ENCODE data around the gene TAF8. TPM values are rescaled to one million over a fixed set of nuclear protein-coding genes. Genes with fewer than 3 reads are reported as not detected.
"Not testable (repeated sequence)": the region's sequence is repeated elsewhere in the genome, so short reads cannot be mapped to it uniquely, and the experiment has no call there.

TAF8 gene, protein sequence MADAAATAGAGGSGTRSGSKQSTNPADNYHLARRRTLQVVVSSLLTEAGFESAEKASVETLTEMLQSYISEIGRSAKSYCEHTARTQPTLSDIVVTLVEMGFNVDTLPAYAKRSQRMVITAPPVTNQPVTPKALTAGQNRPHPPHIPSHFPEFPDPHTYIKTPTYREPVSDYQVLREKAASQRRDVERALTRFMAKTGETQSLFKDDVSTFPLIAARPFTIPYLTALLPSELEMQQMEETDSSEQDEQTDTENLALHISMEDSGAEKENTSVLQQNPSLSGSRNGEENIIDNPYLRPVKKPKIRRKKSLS
- 10 to 100 TPM; 41.6 to 58.2 (median 50.8) TPM for total RNA-seq
- polyA plus RNA-seq = 10 to 100 TPM; 23.3 to 24.6 TPM
- 81.7 reads per million, percentile 81 among the genes with 10 or more reads in this experiment for total RNA-seq

- ChIA-PET POLR2A (interaction anchor here (0.6 to 12.4 kb wide), 19 partner anchors 10 to 964 kb away, joined by 3 to 180 read pairs (median 4); partner anchors contain the start of genes BYSL, CCND3, KLHDC3 and MED20), CTCF (interaction anchor here (0.6 to 1.4 kb wide), 8 partner anchors 9 to 1377 kb away, joined by 3 to 5 read pairs (median 3); partner anchors contain the start of genes ABCC10 and TOMM6)
- peaks cover 10 to 48% (median 17%) of the 10 kb centered on the region in 3 experiments for H3K36me3 ChIP-seq (ENCODE audit: control insufficient read depth in 2 of 3, insufficient read depth in 3 of 3, low read length in 3 of 3)
- peaks cover 23 to 27% of the 10 kb centered on the region in 2 donors for H3K4me1 ChIP-seq (ENCODE audit: control insufficient read depth in 2 of 2, insufficient read depth in 2 of 2, low read length in 2 of 2)
- Mint-ChIP-seq H3K4me3 (peak within 1 kb of the TSS; percentile 89 to 99 (median 99)), H3K27me3 (no peaks in the 10 kb centered on the region), H3K27ac (peak within 1 kb of the TSS; percentile 93 to 98 (median 97)), H3K36me3 (peaks cover 10 to 38% (median 37%) of the 10 kb centered on the region in 5 donors), H3K9me3 (peaks cover 0 to 2% (median 0%) of the 10 kb centered on the region in 11 donors), H3K4me1 (peaks cover 36 to 70% (median 52%) of the 10 kb centered on the region in 7 donors)
- H3K27ac ChIP-seq (ENCODE audit: low read depth, low read length) = peak within 1 kb of the TSS; percentile 78
- ATAC-seq = peak; percentile 80
- no peaks in the 10 kb centered on the region for H3K27me3 ChIP-seq (ENCODE audit: control insufficient read depth in 2 of 2, insufficient read depth in 2 of 2, low read length in 2 of 2)
- intact Hi-C loops (cut with micrococcal nuclease) = loop anchor here (1.0 to 2.0 kb wide), 9 partner anchors 11 to 1466 kb away; partner anchors contain the start of genes TOMM6 (in 2 of the 2), USP49 (in 2 of the 2), BYSL (in 1 of the 2) and CNPY3 (in 1 of the 2)
- H3K4me3 ChIP-seq (ENCODE audit: low read length) = peak within 1 kb of the TSS; percentile 98
- DNase-seq = peak; percentile 76 to 89 (median 87)
- no peaks in the 10 kb centered on the region for H3K9me3 ChIP-seq (ENCODE audit: control insufficient read depth in 2 of 3, low read length in 3 of 3)
Measured at GRCh38 chr6:42050297-42051267, at the start of gene TAF8. TSS of gene TAF8 (plus strand) at chr6:42050524. CDS start at chr6:42050542, 18 bp downstream.

GRCh38 chr6:42001506-42001905, 48.8 kb upstream of the TAF8 start:
- CTCF ChIA-PET = interaction anchor here (1.0 to 1.5 kb wide), 2 partner anchors 38 to 41 kb away, joined by 3 to 5 read pairs; no protein-coding TSS in a partner anchor
- H3K27ac ChIP-seq (ENCODE audit: low read depth, low read length) = no peak overlapping the region
- Mint-ChIP-seq H3K27ac (peak overlapping the region in 8 of 9 donors; percentile 1 to 84 (median 66)), H3K36me3 (peaks cover 10 to 32% (median 24%) of the 10 kb centered on the region in 5 donors), H3K4me3 (peak overlapping the region in 4 of 10 donors; percentile 0 to 59 (median 56)), H3K4me1 (peaks cover 17 to 61% (median 43%) of the 10 kb centered on the region in 7 donors), H3K9me3 (peaks cover 0 to 3% (median 0%) of the 10 kb centered on the region in 11 donors), H3K27me3 (no peaks in the 10 kb centered on the region)
- ATAC-seq = no peak
- no peaks in the 10 kb centered on the region for H3K27me3 ChIP-seq (ENCODE audit: control insufficient read depth in 2 of 2, insufficient read depth in 2 of 2, low read length in 2 of 2)
- no peak overlapping the region for H3K4me3 ChIP-seq (ENCODE audit: low read length)
- no peak for DNase-seq
- no peaks in the 10 kb centered on the region for H3K9me3 ChIP-seq (ENCODE audit: control insufficient read depth in 2 of 3, low read length in 3 of 3)
- POLR2A ChIA-PET = interaction anchor here (1.0 kb wide), 1 partner anchor 44 kb away, joined by 3 read pairs; no protein-coding TSS in a partner anchor
- H3K36me3 ChIP-seq (ENCODE audit: control insufficient read depth in 2 of 3, insufficient read depth in 3 of 3, low read length in 3 of 3) = peaks cover 0 to 41% (median 7%) of the 10 kb centered on the region in 3 experiments
- intact Hi-C loops (cut with micrococcal nuclease) = no loop called here
- peaks cover 0 to 5% of the 10 kb centered on the region in 2 donors for H3K4me1 ChIP-seq (ENCODE audit: control insufficient read depth in 2 of 2, insufficient read depth in 2 of 2, low read length in 2 of 2)

- H3K27ac ChIP-seq (ENCODE audit: low read depth, low read length); H3K9me3 ChIP-seq (ENCODE audit: control insufficient read depth in 2 of 3, low read length in 3 of 3); H3K9me3 Mint-ChIP-seq; H3K4me3 ChIP-seq (ENCODE audit: low read length); H3K27me3 ChIP-seq (ENCODE audit: control insufficient read depth in 2 of 2, insufficient read depth in 2 of 2, low read length in 2 of 2); H3K4me3 Mint-ChIP-seq; ATAC-seq; DNase-seq; intact Hi-C loops (cut with micrococcal nuclease); H3K27me3 Mint-ChIP-seq: not testable (repeated sequence)
- Mint-ChIP-seq H3K27ac (peak overlapping the region in 5 of 9 donors; percentile 36 to 88 (median 55)), H3K4me1 (peaks cover 25 to 67% (median 52%) of the 10 kb centered on the region in 7 donors), H3K36me3 (peaks cover 6 to 29% (median 15%) of the 10 kb centered on the region in 5 donors)
- CTCF ChIA-PET = interaction anchor here (0.7 kb wide), 1 partner anchor 544 kb away, joined by 4 read pairs; no protein-coding TSS in a partner anchor
- Histone ChIP-seq H3K36me3 (ENCODE audit: control insufficient read depth in 2 of 3, insufficient read depth in 3 of 3, low read length in 3 of 3) (peaks cover 0 to 36% (median 0%) of the 10 kb centered on the region in 3 experiments), H3K4me1 (ENCODE audit: control insufficient read depth in 2 of 2, insufficient read depth in 2 of 2, low read length in 2 of 2) (peaks cover 7 to 13% of the 10 kb centered on the region in 2 donors)
- POLR2A ChIA-PET = interaction anchor here (0.7 to 1.2 kb wide), 2 partner anchors 16 to 71 kb away, joined by 3 to 4 read pairs; no protein-coding TSS in a partner anchor
Measured at GRCh38 chr6:42003658-42004057, 46.7 kb upstream of the TAF8 start.

DNA sequence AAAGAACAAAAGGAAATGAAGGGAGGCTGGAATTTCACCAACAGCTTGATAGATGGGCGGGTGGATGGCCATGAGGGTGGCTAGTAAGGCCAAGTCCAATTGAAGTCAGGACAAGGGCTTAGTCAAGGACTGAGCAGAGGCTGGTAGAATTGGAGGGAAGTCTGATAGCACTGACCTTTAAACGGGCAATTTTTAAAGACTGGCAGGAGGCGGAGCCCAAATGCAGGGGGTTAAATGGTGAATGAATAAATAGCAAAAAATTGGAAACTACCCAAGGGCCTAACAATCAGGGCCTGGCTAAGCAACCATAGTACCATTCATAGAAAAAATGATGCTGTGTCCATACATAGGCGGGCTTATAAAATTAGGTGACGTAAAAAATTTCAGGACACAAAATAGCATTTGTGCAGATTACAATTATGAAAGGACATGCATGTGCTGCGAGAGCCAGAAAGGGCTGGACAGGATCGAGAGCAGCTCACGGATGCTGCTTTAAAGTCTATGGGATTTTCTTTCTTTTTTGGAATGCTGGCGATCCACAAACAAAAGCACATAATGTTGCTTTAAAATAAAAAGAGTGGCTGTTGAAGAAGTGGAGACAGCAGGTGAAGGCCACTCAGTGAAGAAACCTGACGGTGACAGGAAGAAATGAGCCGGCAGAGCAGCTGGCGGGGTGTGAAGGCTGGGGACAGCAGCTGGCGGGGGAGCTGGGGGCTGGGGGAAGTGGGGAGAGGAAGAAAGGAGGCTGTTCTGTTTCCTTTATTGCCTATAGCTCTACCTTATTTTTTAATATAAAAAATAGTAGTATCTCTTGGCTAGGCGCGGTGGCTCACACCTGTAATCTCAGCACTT, 42.8 kb upstream of the TAF8 start:
- Histone ChIP-seq H3K4me1 (ENCODE audit: control insufficient read depth in 2 of 2, insufficient read depth in 2 of 2, low read length in 2 of 2) (peaks cover 27 to 47% of the 10 kb centered on the region in 2 donors), H3K36me3 (ENCODE audit: control insufficient read depth in 2 of 3, insufficient read depth in 3 of 3, low read length in 3 of 3) (peaks cover 0 to 51% (median 4%) of the 10 kb centered on the region in 3 experiments), H3K9me3 (ENCODE audit: control insufficient read depth in 2 of 3, low read length in 3 of 3) (no peaks in the 10 kb centered on the region), H3K27ac (ENCODE audit: low read depth, low read length) (peak overlapping the region; percentile 58), H3K4me3 (ENCODE audit: low read length) (no peak overlapping the region), H3K27me3 (ENCODE audit: control insufficient read depth in 2 of 2, insufficient read depth in 2 of 2, low read length in 2 of 2) (no peaks in the 10 kb centered on the region)
- ATAC-seq (peak; percentile 63), DNase-seq (peak in 7 of 9 donors; percentile 39 to 59 (median 45))
- Mint-ChIP-seq H3K27ac (peak overlapping the region; percentile 41 to 95 (median 81)), H3K4me1 (peaks cover 47 to 84% (median 71%) of the 10 kb centered on the region in 7 donors), H3K4me3 (peak overlapping the region; percentile 56 to 84 (median 76)), H3K9me3 (no peaks in the 10 kb centered on the region), H3K27me3 (no peaks in the 10 kb centered on the region), H3K36me3 (peaks cover 0 to 29% (median 3%) of the 10 kb centered on the region in 5 donors)
- CTCF ChIA-PET = interaction anchor here (0.7 to 1.7 kb wide), 5 partner anchors 32 to 87 kb away, joined by 3 to 8 read pairs (median 3); partner anchors contain the start of genes BYSL and MED20
- intact Hi-C loops (cut with micrococcal nuclease) = loop anchor here (1.0 to 5.0 kb wide), 4 partner anchors 15 to 45 kb away; no protein-coding TSS in a partner anchor
- POLR2A ChIA-PET = interaction anchor here (0.7 to 2.2 kb wide), 2 partner anchors 39 to 671 kb away, joined by 3 to 8 read pairs; no protein-coding TSS in a partner anchor

GRCh38 chr6:42008138-42008528, 42.2 kb upstream of the TAF8 start:
- peak overlapping the region; percentile 59 to 95 (median 79) for H3K27ac Mint-ChIP-seq

More at GRCh38 chr6:42008138-42008528, 42.2 kb upstream of the TAF8 start:
- intact Hi-C loops (cut with micrococcal nuclease) = loop anchor here (1.0 to 5.0 kb wide), 4 partner anchors 15 to 46 kb away; no protein-coding TSS in a partner anchor
- H3K4me3 ChIP-seq (ENCODE audit: low read length); H3K9me3 Mint-ChIP-seq; H3K27me3 ChIP-seq (ENCODE audit: control insufficient read depth in 2 of 2, insufficient read depth in 2 of 2, low read length in 2 of 2); H3K9me3 ChIP-seq (ENCODE audit: control insufficient read depth in 2 of 3, low read length in 3 of 3); H3K27me3 Mint-ChIP-seq; ATAC-seq; DNase-seq: not testable (repeated sequence)
- Mint-ChIP-seq H3K4me3 (peak overlapping the region; percentile 29 to 84 (median 75)), H3K4me1 (peaks cover 53 to 84% (median 73%) of the 10 kb centered on the region in 7 donors), H3K36me3 (peaks cover 0 to 29% (median 8%) of the 10 kb centered on the region in 5 donors)
- ChIA-PET POLR2A (interaction anchor here (0.6 to 2.8 kb wide), 4 partner anchors 32 to 359 kb away, joined by 3 to 10 read pairs (median 6); no protein-coding TSS in a partner anchor), CTCF (interaction anchor here (0.7 to 1.7 kb wide), 5 partner anchors 32 to 87 kb away, joined by 3 to 8 read pairs (median 3); partner anchors contain the start of genes BYSL and MED20)
- H3K27ac ChIP-seq (ENCODE audit: low read depth, low read length) = peak overlapping the region; percentile 58
- peaks cover 0 to 50% (median 4%) of the 10 kb centered on the region in 3 experiments for H3K36me3 ChIP-seq (ENCODE audit: control insufficient read depth in 2 of 3, insufficient read depth in 3 of 3, low read length in 3 of 3)
- H3K4me1 ChIP-seq (ENCODE audit: control insufficient read depth in 2 of 2, insufficient read depth in 2 of 2, low read length in 2 of 2) = peaks cover 33 to 53% of the 10 kb centered on the region in 2 donors

Data from naive thymus-derived CD4-positive, alpha-beta T cell (primary cell).